Hematopoietic multipotent progenitor cell (in vitro differentiated cells): ENCODE results near the gene NEDD9. TPM values are rescaled to one million over a fixed set of nuclear protein-coding genes. Genes with fewer than 3 reads are reported as not detected.

Experiments used
- DNase-seq, 3 donors: peaks; one replicate each; pipeline ENCODE4 v3.0.0-alpha.2; 2011 to 2015; ENCODE audit warnings: low read depth in 2 of 3, low spot score in 2 of 3
- total RNA-seq: library from RNA; depleted of rRNA; stranded (reverse); fragments of >200 nt; gene quantifications from one replicate; pipeline ENCODE4 v1.2.3, GENCODE V29; 2012

Gene NEDD9
- total RNA-seq, 1 donor, result 4.6 TPM

GRCh38 chr6:11204794-11205366 lies 27.6 kb downstream of the NEDD9 start:
- no peak for DNase-seq

- DNase-seq, result no peak
Observed at GRCh38 chr6:11204005-11204399, 28.5 kb downstream of the NEDD9 start.

GRCh38 chr6:11203306-11204004 lies 29.0 kb downstream of the NEDD9 start:
- no peak for DNase-seq

GRCh38 chr6:11202513-11203305 lies 29.8 kb downstream of the NEDD9 start:
- no peak for DNase-seq

GRCh38 chr6:11201772-11202512 lies 30.5 kb downstream of the NEDD9 start:
- DNase-seq, result no peak

GRCh38 chr6:11201015-11201414 lies 31.5 kb downstream of the NEDD9 start:
- no peak for DNase-seq

GRCh38 chr6:11200356-11200755 lies 32.1 kb downstream of the NEDD9 start:
- DNase-seq, result no peak

- peak in 2 of 3 donors; percentile 58 to 90 for DNase-seq
Observed at GRCh38 chr6:11198663-11199603, 33.5 kb downstream of the NEDD9 start.

- no peak for DNase-seq
Observed at GRCh38 chr6:11197850-11198249, 34.6 kb downstream of the NEDD9 start.

GRCh38 chr6:11197175-11197536 lies 35.3 kb downstream of the NEDD9 start:
- no peak for DNase-seq

GRCh38 chr6:11196511-11197174 lies 35.8 kb downstream of the NEDD9 start:
- peak in 1 of 3 donors; percentile 44 for DNase-seq

- no peak for DNase-seq
Observed at GRCh38 chr6:11194356-11195218, 37.9 kb downstream of the NEDD9 start.

GRCh38 chr6:11193434-11193833 lies 39.0 kb downstream of the NEDD9 start:
- DNase-seq, result no peak

GRCh38 chr6:11192167-11192566 lies 40.3 kb downstream of the NEDD9 start:
- no peak for DNase-seq

- no peak for DNase-seq
Observed at GRCh38 chr6:11190625-11191245, 41.7 kb downstream of the NEDD9 start.

GRCh38 chr6:11189865-11190624 lies 42.4 kb downstream of the NEDD9 start:
- DNase-seq, result no peak

GRCh38 chr6:11188161-11188915 lies 44.1 kb downstream of the NEDD9 start:
- no peak for DNase-seq
